BLaER1 (cell line): Measurements from ENCODE around the gene ARF5.

ENCODE experiments used
- H3K27ac ChIP-seq: shearing (Covaris generic); formaldehyde crosslinking; 2 replicates; pipeline ENCODE4 v1.8.1; 2022
- H3K27me3 ChIP-seq: shearing (Covaris generic); formaldehyde crosslinking; 2 replicates; pipeline ENCODE4 v1.8.1; 2022
- H3K36me3 ChIP-seq: shearing (Covaris generic); formaldehyde crosslinking; 2 replicates; pipeline ENCODE4 v1.8.1; 2022
- H3K4me1 ChIP-seq: shearing (Covaris generic); formaldehyde crosslinking; 2 replicates; pipeline ENCODE4 v1.8.1; 2022
- H3K4me2 ChIP-seq: shearing (Covaris generic); formaldehyde crosslinking; 2 replicates; pipeline ENCODE4 v1.8.1; 2022
- H3K4me3 ChIP-seq: shearing (Covaris generic); formaldehyde crosslinking; 2 replicates; pipeline ENCODE4 v1.8.1; 2022
- H3K9ac ChIP-seq: shearing (Covaris generic); formaldehyde crosslinking; 2 replicates; pipeline ENCODE4 v1.8.1; 2022
- H3K9me3 ChIP-seq: shearing (Covaris generic); formaldehyde crosslinking; 2 replicates; pipeline ENCODE4 v1.8.1; 2022
- H4K20me1 ChIP-seq: shearing (Covaris generic); formaldehyde crosslinking; 2 replicates; pipeline ENCODE4 v1.8.1; 2022
- Cebpa-rat ChIP-seq: shearing (Covaris generic); IDR thresholded peaks from 2 replicates; pipeline ENCODE4 v1.8.1; 2022

The ARF5 gene

GRCh38 chr7:127608446-127608845 is 20.2 kb downstream of the ARF5 start:
- Histone ChIP-seq H3K9ac (no peak overlapping the region), H3K4me3 (no peak overlapping the region), H4K20me1 (no peaks in the 10 kb centered on the region), H3K9me3 (peaks cover 31% of the 10 kb centered on the region), H3K27me3 (no peaks in the 10 kb centered on the region), H3K27ac (no peak overlapping the region), H3K4me2 (no peak overlapping the region), H3K4me1 (no peaks in the 10 kb centered on the region), H3K36me3 (no peaks in the 10 kb centered on the region; the same call in 1 of the 2 replicates)
- no peak for TF ChIP-seq Cebpa-rat

- no peak overlapping the region for H3K4me2 ChIP-seq
Observed at GRCh38 chr7:127609297-127609696, 21.1 kb downstream of the ARF5 start.

GRCh38 chr7:127612263-127612662 is 24.1 kb downstream of the ARF5 start:
- Histone ChIP-seq H3K4me2 (no peak overlapping the region), H3K36me3 (no peaks in the 10 kb centered on the region; the same call in 1 of the 2 replicates), H4K20me1 (no peaks in the 10 kb centered on the region), H3K27me3 (no peaks in the 10 kb centered on the region), H3K27ac (no peak overlapping the region), H3K9me3 (peaks cover 28% of the 10 kb centered on the region), H3K9ac (no peak overlapping the region), H3K4me1 (no peaks in the 10 kb centered on the region), H3K4me3 (no peak overlapping the region)
- no peak for TF ChIP-seq Cebpa-rat

More at GRCh38 chr7:127609297-127609696, 21.1 kb downstream of the ARF5 start:
- H4K20me1 ChIP-seq, result no peaks in the 10 kb centered on the region
- no peak overlapping the region for H3K27ac ChIP-seq
- peaks cover 31% of the 10 kb centered on the region for H3K9me3 ChIP-seq
- no peaks in the 10 kb centered on the region for H3K4me1 ChIP-seq
- H3K36me3 ChIP-seq, result no peaks in the 10 kb centered on the region; the same call in 1 of the 2 replicates
- H3K4me3 ChIP-seq, result no peak overlapping the region
- H3K9ac ChIP-seq, result no peak overlapping the region
- no peak for TF ChIP-seq Cebpa-rat
- no peaks in the 10 kb centered on the region for H3K27me3 ChIP-seq

- Histone ChIP-seq H3K27ac (no peak overlapping the region), H3K27me3 (no peaks in the 10 kb centered on the region), H3K4me1 (no peaks in the 10 kb centered on the region), H3K9ac (no peak overlapping the region), H3K9me3 (no peaks in the 10 kb centered on the region), H3K4me3 (no peak overlapping the region), H3K36me3 (no peaks in the 10 kb centered on the region), H3K4me2 (no peak overlapping the region), H4K20me1 (no peaks in the 10 kb centered on the region)
- TF ChIP-seq Cebpa-rat, result no peak
Observed at GRCh38 chr7:127616724-127617123, 28.5 kb downstream of the ARF5 start.

GRCh38 chr7:127618042-127618441 is 29.8 kb downstream of the ARF5 start, which contains the start of gene PAX4:
PAX4 (minus strand) TSS chr7:127618142; CDS start chr7:127615928, 2,214 bp downstream.
- Histone ChIP-seq H3K27me3 (no peaks in the 10 kb centered on the region), H3K4me3 (no peak within 1 kb of the TSS), H4K20me1 (no peaks in the 10 kb centered on the region), H3K27ac (no peak within 1 kb of the TSS), H3K4me1 (no peaks in the 10 kb centered on the region), H3K4me2 (no peak within 1 kb of the TSS), H3K9ac (no peak within 1 kb of the TSS), H3K9me3 (no peaks in the 10 kb centered on the region), H3K36me3 (no peaks in the 10 kb centered on the region)
- TF ChIP-seq Cebpa-rat, result no peak

GRCh38 chr7:127618775-127619174 is 30.6 kb downstream of the ARF5 start:
- Histone ChIP-seq H3K27me3 (no peaks in the 10 kb centered on the region), H3K4me1 (no peaks in the 10 kb centered on the region), H3K27ac (no peak overlapping the region), H3K9me3 (no peaks in the 10 kb centered on the region), H3K4me3 (no peak overlapping the region), H4K20me1 (no peaks in the 10 kb centered on the region), H3K36me3 (no peaks in the 10 kb centered on the region), H3K9ac (no peak overlapping the region), H3K4me2 (no peak overlapping the region)
- no peak for TF ChIP-seq Cebpa-rat

GRCh38 chr7:127619681-127620405 is 31.6 kb downstream of the ARF5 start:
- Histone ChIP-seq H3K4me3 (no peak overlapping the region), H4K20me1 (no peaks in the 10 kb centered on the region), H3K9ac (no peak overlapping the region), H3K36me3 (no peaks in the 10 kb centered on the region), H3K4me2 (no peak overlapping the region), H3K27me3 (no peaks in the 10 kb centered on the region), H3K27ac (no peak overlapping the region), H3K9me3 (no peaks in the 10 kb centered on the region), H3K4me1 (no peaks in the 10 kb centered on the region)
- no peak for TF ChIP-seq Cebpa-rat

GRCh38 chr7:127620406-127621233 is 32.4 kb downstream of the ARF5 start:
- no peak overlapping the region for H3K9ac ChIP-seq
- H3K27me3 ChIP-seq, result no peaks in the 10 kb centered on the region
- no peaks in the 10 kb centered on the region for H3K36me3 ChIP-seq
- no peaks in the 10 kb centered on the region for H3K9me3 ChIP-seq
- TF ChIP-seq Cebpa-rat, result no peak
- no peak overlapping the region for H3K27ac ChIP-seq
- no peak overlapping the region for H3K4me3 ChIP-seq
- peak overlapping the region; percentile 32 for H3K4me2 ChIP-seq
- H3K4me1 ChIP-seq, result no peaks in the 10 kb centered on the region
- no peaks in the 10 kb centered on the region for H4K20me1 ChIP-seq

GRCh38 chr7:127625331-127625730 is 37.1 kb downstream of the ARF5 start:
- H3K4me2 ChIP-seq, result no peak overlapping the region
- H3K27me3 ChIP-seq, result no peaks in the 10 kb centered on the region
- no peaks in the 10 kb centered on the region for H3K4me1 ChIP-seq
- H3K4me3 ChIP-seq, result no peak overlapping the region
- TF ChIP-seq Cebpa-rat, result no peak
- H4K20me1 ChIP-seq, result no peaks in the 10 kb centered on the region
- no peaks in the 10 kb centered on the region for H3K36me3 ChIP-seq
- H3K9me3 ChIP-seq, result no peaks in the 10 kb centered on the region
- H3K27ac ChIP-seq, result no peak overlapping the region
- H3K9ac ChIP-seq, result no peak overlapping the region

- Histone ChIP-seq H3K4me2 (no peak overlapping the region), H3K4me1 (no peaks in the 10 kb centered on the region), H4K20me1 (no peaks in the 10 kb centered on the region), H3K9me3 (peaks cover 6% of the 10 kb centered on the region; the same call in 1 of the 2 replicates), H3K36me3 (no peaks in the 10 kb centered on the region), H3K4me3 (no peak overlapping the region), H3K9ac (no peak overlapping the region), H3K27me3 (no peaks in the 10 kb centered on the region), H3K27ac (no peak overlapping the region)
- no peak for TF ChIP-seq Cebpa-rat
Observed at GRCh38 chr7:127628445-127628844, 40.2 kb downstream of the ARF5 start.
